Measurements from ENCODE around the gene DUSP22. TPM values are rescaled to one million over a fixed set of nuclear protein-coding genes. Genes with fewer than 3 reads are reported as not detected.

The DUSP22 gene
- total and polyA plus RNA-seq, 2 experiments from 2014 or later = 12.8 to 36.8 TPM

DNA sequence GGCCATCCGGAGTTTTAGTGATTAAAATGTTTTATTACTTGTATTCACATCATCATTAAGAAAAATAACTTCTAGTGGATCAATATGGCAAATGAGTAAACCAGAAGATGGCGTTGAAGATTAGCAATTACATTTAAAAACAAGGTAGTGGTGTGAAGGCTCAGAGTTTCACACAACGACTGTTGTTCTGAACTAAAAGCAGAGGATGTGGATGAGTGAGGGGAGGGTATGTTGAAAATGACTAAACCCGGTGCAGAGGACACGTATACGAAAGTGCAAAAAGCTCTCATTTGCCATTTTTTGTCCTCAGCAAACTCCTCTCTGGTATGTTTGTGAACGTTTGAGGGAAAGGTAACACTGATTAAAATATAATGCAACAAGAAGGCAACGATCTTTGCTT lies 97.3 kb downstream of the DUSP22 start:
- H3K9me2 ChIP-seq (ENCODE audit: insufficient read depth) = no peaks in the 10 kb centered on the region
- no peak overlapping the region for H2AFZ ChIP-seq
- H3K27me3 Mint-ChIP-seq (ENCODE audit: insufficient read depth, low read depth, poor library complexity) = peaks cover 55% of the 10 kb centered on the region

DNA sequence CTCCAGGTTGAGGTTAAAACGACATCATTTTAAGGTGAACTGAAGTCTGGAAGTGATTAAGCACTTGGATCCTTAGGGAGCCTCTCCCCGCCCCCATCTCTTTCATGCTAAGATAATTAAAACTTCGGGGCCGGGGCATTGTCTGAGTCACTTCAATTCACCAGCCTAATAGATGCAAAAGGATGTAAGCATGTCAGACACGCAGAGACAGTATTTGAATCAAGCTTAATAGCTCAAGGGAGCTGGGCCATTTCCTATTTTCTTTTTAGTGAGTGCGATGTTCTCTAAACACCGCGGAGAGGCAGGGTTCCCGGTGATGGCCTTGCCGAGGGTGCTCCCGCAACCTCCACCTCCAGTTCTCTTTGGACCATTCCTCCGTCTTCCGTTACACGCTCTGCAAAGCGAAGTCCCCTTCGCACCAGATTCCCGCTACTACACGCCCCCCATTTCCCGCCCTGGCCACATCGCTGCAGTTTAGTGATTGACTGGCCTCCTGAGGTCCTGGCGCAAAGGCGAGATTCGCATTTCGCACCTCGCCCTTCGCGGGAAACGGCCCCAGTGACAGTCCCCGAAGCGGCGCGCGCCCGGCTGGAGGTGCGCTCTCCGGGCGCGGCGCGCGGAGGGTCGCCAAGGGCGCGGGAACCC lies 98.7 kb downstream of the DUSP22 start:
- Mint-ChIP-seq H3K27ac (no peak overlapping the region), H3K4me1 (peaks cover 7% of the 10 kb centered on the region), H3K36me3 (ENCODE audit: low read depth) (peaks cover 4% of the 10 kb centered on the region; the same call in 1 of the 3 replicates), H3K4me3 (peak overlapping the region; percentile 78), H3K27me3 (ENCODE audit: insufficient read depth, low read depth, poor library complexity) (peaks cover 64% of the 10 kb centered on the region), H3K9me3 (peaks cover 4% of the 10 kb centered on the region; the same call in 2 of the 3 replicates)
- Histone ChIP-seq H2AFZ (peak overlapping the region; percentile 78; the same call in 1 of the 2 replicates), H3K4me3 (peak overlapping the region; percentile 72), H3K9me2 (ENCODE audit: insufficient read depth) (no peaks in the 10 kb centered on the region), H3K27ac (ENCODE audit: low read depth) (no peak overlapping the region), H4K20me1 (replicated peaks; ENCODE audit: insufficient read depth) (no peaks in the 10 kb centered on the region; the same call in 1 of the 2 replicates), H3K4me2 (peak overlapping the region; percentile 92), H3K79me2 (replicated peaks; ENCODE audit: insufficient read depth) (no peaks in the 10 kb centered on the region), H3K27me3 (ENCODE audit: insufficient read depth) (peaks cover 75% of the 10 kb centered on the region), H3K36me3 (ENCODE audit: insufficient read depth) (no peaks in the 10 kb centered on the region), H3F3A (replicated peaks; ENCODE audit: low read depth) (no peaks in the 10 kb centered on the region), H3K4me1 (ENCODE audit: insufficient read depth) (peaks cover 10% of the 10 kb centered on the region)
- ATAC-seq (peak; percentile 9), DNase-seq (ENCODE audit: low spot score) (peak; percentile 77)
- TF ChIP-seq EZH2 (IDR thresholded peaks at IDR 0.05; ENCODE audit: low read depth, unreplicated experiment) = peak; percentile 64
- no peak for TF ChIP-seq JUNB (IDR thresholded peaks at IDR 0.05; ENCODE audit: unreplicated experiment)
- TF ChIP-seq, protein P1, sequence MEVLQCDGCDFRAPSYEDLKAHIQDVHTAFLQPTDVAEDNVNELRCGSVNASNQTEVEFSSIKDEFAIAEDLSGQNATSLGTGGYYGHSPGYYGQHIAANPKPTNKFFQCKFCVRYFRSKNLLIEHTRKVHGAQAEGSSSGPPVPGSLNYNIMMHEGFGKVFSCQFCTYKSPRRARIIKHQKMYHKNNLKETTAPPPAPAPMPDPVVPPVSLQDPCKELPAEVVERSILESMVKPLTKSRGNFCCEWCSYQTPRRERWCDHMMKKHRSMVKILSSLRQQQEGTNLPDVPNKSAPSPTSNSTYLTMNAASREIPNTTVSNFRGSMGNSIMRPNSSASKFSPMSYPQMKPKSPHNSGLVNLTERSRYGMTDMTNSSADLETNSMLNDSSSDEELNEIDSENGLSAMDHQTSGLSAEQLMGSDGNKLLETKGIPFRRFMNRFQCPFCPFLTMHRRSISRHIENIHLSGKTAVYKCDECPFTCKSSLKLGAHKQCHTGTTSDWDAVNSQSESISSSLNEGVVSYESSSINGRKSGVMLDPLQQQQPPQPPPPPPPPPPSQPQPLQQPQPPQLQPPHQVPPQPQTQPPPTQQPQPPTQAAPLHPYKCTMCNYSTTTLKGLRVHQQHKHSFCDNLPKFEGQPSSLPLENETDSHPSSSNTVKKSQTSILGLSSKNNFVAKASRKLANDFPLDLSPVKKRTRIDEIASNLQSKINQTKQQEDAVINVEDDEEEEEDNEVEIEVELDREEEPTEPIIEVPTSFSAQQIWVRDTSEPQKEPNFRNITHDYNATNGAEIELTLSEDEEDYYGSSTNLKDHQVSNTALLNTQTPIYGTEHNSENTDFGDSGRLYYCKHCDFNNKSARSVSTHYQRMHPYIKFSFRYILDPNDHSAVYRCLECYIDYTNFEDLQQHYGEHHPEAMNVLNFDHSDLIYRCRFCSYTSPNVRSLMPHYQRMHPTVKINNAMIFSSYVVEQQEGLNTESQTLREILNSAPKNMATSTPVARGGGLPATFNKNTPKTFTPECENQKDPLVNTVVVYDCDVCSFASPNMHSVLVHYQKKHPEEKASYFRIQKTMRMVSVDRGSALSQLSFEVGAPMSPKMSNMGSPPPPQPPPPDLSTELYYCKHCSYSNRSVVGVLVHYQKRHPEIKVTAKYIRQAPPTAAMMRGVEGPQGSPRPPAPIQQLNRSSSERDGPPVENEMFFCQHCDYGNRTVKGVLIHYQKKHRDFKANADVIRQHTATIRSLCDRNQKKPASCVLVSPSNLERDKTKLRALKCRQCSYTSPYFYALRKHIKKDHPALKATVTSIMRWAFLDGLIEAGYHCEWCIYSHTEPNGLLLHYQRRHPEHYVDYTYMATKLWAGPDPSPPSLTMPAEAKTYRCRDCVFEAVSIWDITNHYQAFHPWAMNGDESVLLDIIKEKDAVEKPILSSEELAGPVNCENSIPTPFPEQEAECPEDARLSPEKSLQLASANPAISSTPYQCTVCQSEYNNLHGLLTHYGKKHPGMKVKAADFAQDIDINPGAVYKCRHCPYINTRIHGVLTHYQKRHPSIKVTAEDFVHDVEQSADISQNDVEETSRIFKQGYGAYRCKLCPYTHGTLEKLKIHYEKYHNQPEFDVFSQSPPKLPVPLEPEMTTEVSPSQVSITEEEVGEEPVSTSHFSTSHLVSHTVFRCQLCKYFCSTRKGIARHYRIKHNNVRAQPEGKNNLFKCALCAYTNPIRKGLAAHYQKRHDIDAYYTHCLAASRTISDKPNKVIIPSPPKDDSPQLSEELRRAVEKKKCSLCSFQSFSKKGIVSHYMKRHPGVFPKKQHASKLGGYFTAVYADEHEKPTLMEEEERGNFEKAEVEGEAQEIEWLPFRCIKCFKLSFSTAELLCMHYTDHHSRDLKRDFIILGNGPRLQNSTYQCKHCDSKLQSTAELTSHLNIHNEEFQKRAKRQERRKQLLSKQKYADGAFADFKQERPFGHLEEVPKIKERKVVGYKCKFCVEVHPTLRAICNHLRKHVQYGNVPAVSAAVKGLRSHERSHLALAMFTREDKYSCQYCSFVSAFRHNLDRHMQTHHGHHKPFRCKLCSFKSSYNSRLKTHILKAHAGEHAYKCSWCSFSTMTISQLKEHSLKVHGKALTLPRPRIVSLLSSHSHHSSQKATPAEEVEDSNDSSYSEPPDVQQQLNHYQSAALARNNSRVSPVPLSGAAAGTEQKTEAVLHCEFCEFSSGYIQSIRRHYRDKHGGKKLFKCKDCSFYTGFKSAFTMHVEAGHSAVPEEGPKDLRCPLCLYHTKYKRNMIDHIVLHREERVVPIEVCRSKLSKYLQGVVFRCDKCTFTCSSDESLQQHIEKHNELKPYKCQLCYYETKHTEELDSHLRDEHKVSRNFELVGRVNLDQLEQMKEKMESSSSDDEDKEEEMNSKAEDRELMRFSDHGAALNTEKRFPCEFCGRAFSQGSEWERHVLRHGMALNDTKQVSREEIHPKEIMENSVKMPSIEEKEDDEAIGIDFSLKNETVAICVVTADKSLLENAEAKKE (CRISPR knock-in tag; IDR thresholded peaks at IDR 0.05) = no peak

More for the DNA sequence above, 97.3 kb downstream of the DUSP22 start:
- H3K27ac ChIP-seq (ENCODE audit: low read depth) = no peak overlapping the region
- DNase-seq (ENCODE audit: low spot score) = no peak
- Mint-ChIP-seq H3K36me3 (ENCODE audit: low read depth) (peaks cover 4% of the 10 kb centered on the region; the same call in 1 of the 3 replicates), H3K4me3 (no peak overlapping the region), H3K27ac (no peak overlapping the region), H3K4me1 (peaks cover 7% of the 10 kb centered on the region), H3K9me3 (peaks cover 4% of the 10 kb centered on the region; the same call in 2 of the 3 replicates)
- no peak for ATAC-seq
- H3K79me2 ChIP-seq (replicated peaks; ENCODE audit: insufficient read depth) = no peaks in the 10 kb centered on the region
- TF ChIP-seq EZH2phosphoT487 (IDR thresholded peaks at IDR 0.05; ENCODE audit: unreplicated experiment) = no peak
- no peak for TF ChIP-seq JUNB (IDR thresholded peaks at IDR 0.05; ENCODE audit: unreplicated experiment)
- TF ChIP-seq, protein P2, sequence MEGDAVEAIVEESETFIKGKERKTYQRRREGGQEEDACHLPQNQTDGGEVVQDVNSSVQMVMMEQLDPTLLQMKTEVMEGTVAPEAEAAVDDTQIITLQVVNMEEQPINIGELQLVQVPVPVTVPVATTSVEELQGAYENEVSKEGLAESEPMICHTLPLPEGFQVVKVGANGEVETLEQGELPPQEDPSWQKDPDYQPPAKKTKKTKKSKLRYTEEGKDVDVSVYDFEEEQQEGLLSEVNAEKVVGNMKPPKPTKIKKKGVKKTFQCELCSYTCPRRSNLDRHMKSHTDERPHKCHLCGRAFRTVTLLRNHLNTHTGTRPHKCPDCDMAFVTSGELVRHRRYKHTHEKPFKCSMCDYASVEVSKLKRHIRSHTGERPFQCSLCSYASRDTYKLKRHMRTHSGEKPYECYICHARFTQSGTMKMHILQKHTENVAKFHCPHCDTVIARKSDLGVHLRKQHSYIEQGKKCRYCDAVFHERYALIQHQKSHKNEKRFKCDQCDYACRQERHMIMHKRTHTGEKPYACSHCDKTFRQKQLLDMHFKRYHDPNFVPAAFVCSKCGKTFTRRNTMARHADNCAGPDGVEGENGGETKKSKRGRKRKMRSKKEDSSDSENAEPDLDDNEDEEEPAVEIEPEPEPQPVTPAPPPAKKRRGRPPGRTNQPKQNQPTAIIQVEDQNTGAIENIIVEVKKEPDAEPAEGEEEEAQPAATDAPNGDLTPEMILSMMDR (conservative IDR thresholded peaks at IDR 0.05; ENCODE audit: low read depth in 2 of 2) = peak in 1 of 2 experiments; percentile 22; a peak in 1 of 4 replicates
- H3K4me1 ChIP-seq (ENCODE audit: insufficient read depth) = peaks cover 10% of the 10 kb centered on the region
- H3K36me3 ChIP-seq (ENCODE audit: insufficient read depth) = no peaks in the 10 kb centered on the region
- no peak overlapping the region for H3K4me2 ChIP-seq
- no peaks in the 10 kb centered on the region; the same call in 1 of the 2 replicates for H4K20me1 ChIP-seq (replicated peaks; ENCODE audit: insufficient read depth)
- H3K27me3 ChIP-seq (ENCODE audit: insufficient read depth) = peaks cover 61% of the 10 kb centered on the region
- no peaks in the 10 kb centered on the region for H3F3A ChIP-seq (replicated peaks; ENCODE audit: low read depth)
- H3K4me3 ChIP-seq = no peak overlapping the region
